Tibial nerve (tissue), 4 donors: Measurements from ENCODE around the gene ADCY10. TPM values are rescaled to one million over a fixed set of nuclear protein-coding genes. Genes with fewer than 3 reads are reported as not detected.
A peak's percentile ranks its signal among the peaks of the same experiment; 100 is the strongest.
"Not testable (repeated sequence)": the region's sequence is repeated elsewhere in the genome, so short reads cannot be mapped to it uniquely, and the experiment has no call there.

Experiments used
- DNase-seq, 2 donors: peaks; one replicate each; pipeline ENCODE4 v3.0.0-alpha.2; 2019; ENCODE audit warnings: low spot score in 2 of 2
- H3K27ac ChIP-seq, 4 donors: fragments of 200-600 bp; sonication (generic) in 3 of 4; one replicate each; pipeline ENCODE4 v1.5.1; 2017 to 2019; ENCODE audit warnings: mild to moderate bottlenecking in 1 of 4
- H3K27me3 ChIP-seq, 2 donors: fragments of 200-600 bp; sonication (generic) in 1 of 2; one replicate each; pipeline versions ENCODE4 v1.5.1 to v1.6.0; 2017 to 2019
- H3K36me3 ChIP-seq, 3 donors: fragments of 200-600 bp; sonication (generic); one replicate each; pipeline ENCODE4 v1.5.1; 2018 to 2019
- H3K4me1 ChIP-seq, 4 donors: fragments of 200-600 bp; sonication (generic) in 3 of 4; one replicate each; pipeline ENCODE4 v1.5.1; 2017 to 2019
- H3K4me3 ChIP-seq, 4 donors: fragments of 200-600 bp; sonication (generic) in 3 of 4; one replicate each; pipeline ENCODE4 v1.5.1; 2017 to 2019; ENCODE audit warnings: mild to moderate bottlenecking in 1 of 4, moderate library complexity in 1 of 4
- H3K9me3 ChIP-seq, 4 donors: fragments of 200-600 bp; sonication (generic) in 3 of 4; one replicate each; pipeline ENCODE4 v1.5.1; 2017 to 2019
- EP300 ChIP-seq, 2 donors: sonication (generic); formaldehyde crosslinking; IDR thresholded peaks; one replicate each; pipeline ENCODE4 v1.6.1; 2017; ENCODE audit warnings: antibody characterized with exemption in 2 of 2, mild to moderate bottlenecking in 1 of 2
- POLR2A ChIP-seq, 2 donors: fragments of 450-650 bp; IDR thresholded peaks; one replicate each; pipeline ENCODE4 v1.6.1; 2017; ENCODE audit warnings: antibody characterized with exemption in 2 of 2, mild to moderate bottlenecking in 2 of 2, moderate library complexity in 2 of 2
- WGBS, 2 donors: methylation state at CpG; one replicate each; pipeline ENCODE4 v1.1.5; 2018; 5-methylcytosine and 5-hydroxymethylcytosine counted together
- total RNA-seq, 4 donors: library from RNA; depleted of rRNA; stranded (reverse); fragments of >200 nt; gene quantifications; one replicate each; pipeline ENCODE4 v1.1.0, GENCODE V29; 2016
- TF ChIP-seq, protein P1 (sequence below), 5 experiments: fragments of 200-600 bp in 3 of 5; fragments of 450-650 bp in 2 of 5; sonication (generic) in 3 of 5; IDR thresholded peaks; one replicate each; pipeline ENCODE4 v1.5.1; 2016 to 2019; ENCODE audit warnings: antibody characterized with exemption in 5 of 5, mild to moderate bottlenecking in 3 of 5, moderate library complexity in 2 of 5

ADCY10 gene
- total RNA-seq, 4 donors from 2014 or later: not detected

DNA sequence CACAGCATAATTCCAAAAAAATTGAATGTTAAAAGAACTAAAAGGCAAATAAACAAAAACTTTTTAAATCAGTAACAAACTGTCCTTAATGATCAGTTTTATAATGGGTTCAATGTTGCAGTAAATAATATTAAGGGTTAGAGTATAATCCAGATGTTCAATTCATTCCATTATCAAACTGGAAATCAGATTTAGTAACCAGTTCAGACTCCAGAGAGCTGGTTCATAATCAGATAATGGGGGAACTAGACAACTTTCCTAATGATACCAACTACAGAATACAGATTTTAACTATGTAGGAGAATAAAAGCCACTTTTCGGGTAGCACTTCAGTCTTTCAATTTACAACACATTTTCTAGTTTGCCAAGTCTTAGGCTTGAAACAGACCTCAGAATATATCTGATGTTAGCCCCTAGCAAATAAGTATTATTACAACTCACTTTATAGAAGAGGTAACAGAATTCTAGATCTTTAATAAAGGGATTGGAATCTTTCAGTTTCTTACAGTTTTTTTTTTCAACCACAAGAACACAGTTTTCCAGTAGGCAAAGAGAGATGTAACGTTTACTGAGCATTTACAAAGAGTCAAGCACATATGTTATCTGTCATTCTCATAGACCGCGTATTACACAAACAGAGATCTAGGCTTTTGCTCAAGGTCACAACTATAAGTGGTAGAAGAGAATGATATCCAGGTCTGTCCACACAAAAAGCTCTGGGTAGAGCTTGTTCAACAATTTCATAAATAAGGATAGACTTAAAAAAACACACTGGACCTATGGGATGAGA is 20.7 kb upstream of the ADCY10 start:
- DNase-seq: no peak
- no peaks in the 10 kb centered on the region for H3K27me3 ChIP-seq
- no peaks in the 10 kb centered on the region for H3K36me3 ChIP-seq
- H3K27ac ChIP-seq: peak overlapping the region; percentile 94 to 99 (median 96)
- peak overlapping the region; percentile 82 to 100 (median 96) for H3K4me3 ChIP-seq
- 16 to 20% methylated on average over 4 of the region's 4 CpGs for WGBS, 2 donors
- TF ChIP-seq, protein P1, sequence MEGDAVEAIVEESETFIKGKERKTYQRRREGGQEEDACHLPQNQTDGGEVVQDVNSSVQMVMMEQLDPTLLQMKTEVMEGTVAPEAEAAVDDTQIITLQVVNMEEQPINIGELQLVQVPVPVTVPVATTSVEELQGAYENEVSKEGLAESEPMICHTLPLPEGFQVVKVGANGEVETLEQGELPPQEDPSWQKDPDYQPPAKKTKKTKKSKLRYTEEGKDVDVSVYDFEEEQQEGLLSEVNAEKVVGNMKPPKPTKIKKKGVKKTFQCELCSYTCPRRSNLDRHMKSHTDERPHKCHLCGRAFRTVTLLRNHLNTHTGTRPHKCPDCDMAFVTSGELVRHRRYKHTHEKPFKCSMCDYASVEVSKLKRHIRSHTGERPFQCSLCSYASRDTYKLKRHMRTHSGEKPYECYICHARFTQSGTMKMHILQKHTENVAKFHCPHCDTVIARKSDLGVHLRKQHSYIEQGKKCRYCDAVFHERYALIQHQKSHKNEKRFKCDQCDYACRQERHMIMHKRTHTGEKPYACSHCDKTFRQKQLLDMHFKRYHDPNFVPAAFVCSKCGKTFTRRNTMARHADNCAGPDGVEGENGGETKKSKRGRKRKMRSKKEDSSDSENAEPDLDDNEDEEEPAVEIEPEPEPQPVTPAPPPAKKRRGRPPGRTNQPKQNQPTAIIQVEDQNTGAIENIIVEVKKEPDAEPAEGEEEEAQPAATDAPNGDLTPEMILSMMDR (IDR thresholded peaks at IDR 0.05): no peak
- TF ChIP-seq EP300 (IDR thresholded peaks at IDR 0.05) (no peak), POLR2A (IDR thresholded peaks at IDR 0.05) (no peak)
- no peaks in the 10 kb centered on the region for H3K9me3 ChIP-seq
- H3K4me1 ChIP-seq: peaks cover 0 to 47% (median 19%) of the 10 kb centered on the region in 4 donors

GRCh38 chr1:167933788-167934187 is 19.9 kb upstream of the ADCY10 start:
- no peak for DNase-seq
- Histone ChIP-seq H3K4me3 (no peak overlapping the region), H3K9me3 (no peaks in the 10 kb centered on the region), H3K27me3 (no peaks in the 10 kb centered on the region), H3K27ac (peak overlapping the region in 2 of 4 donors; percentile 94 to 99), H3K4me1 (peaks cover 0 to 40% (median 19%) of the 10 kb centered on the region in 4 donors), H3K36me3 (no peaks in the 10 kb centered on the region)
- 53 to 58% methylated on average over 4 of the region's 4 CpGs for WGBS, 2 donors
- no peak for TF ChIP-seq POLR2A (IDR thresholded peaks at IDR 0.05)
- TF ChIP-seq EP300 (IDR thresholded peaks at IDR 0.05): no peak
- TF ChIP-seq, protein P1 (IDR thresholded peaks at IDR 0.05): no peak

GRCh38 chr1:167929725-167930124 is 15.8 kb upstream of the ADCY10 start:
- DNase-seq: no peak
- peaks cover 0 to 37% (median 13%) of the 10 kb centered on the region in 4 donors for H3K4me1 ChIP-seq

GRCh38 chr1:167928919-167929318 is 15.0 kb upstream of the ADCY10 start:
- H3K36me3 ChIP-seq, H3K27me3 ChIP-seq, H3K27ac ChIP-seq, H3K4me3 ChIP-seq, DNase-seq, H3K9me3 ChIP-seq: not testable (repeated sequence)
- H3K4me1 ChIP-seq: peaks cover 0 to 29% (median 9%) of the 10 kb centered on the region in 4 donors
- WGBS, 2 donors: 93 to 94% methylated on average over 9 of the region's 9 CpGs

More at GRCh38 chr1:167929725-167930124, 15.8 kb upstream of the ADCY10 start:
- H3K27ac ChIP-seq: no peak overlapping the region
- no peaks in the 10 kb centered on the region for H3K27me3 ChIP-seq
- WGBS, 2 donors: 65 to 70% methylated on average over 1 of the region's 1 CpG
- H3K36me3 ChIP-seq: no peaks in the 10 kb centered on the region
- no peak for TF ChIP-seq EP300 (IDR thresholded peaks at IDR 0.05)
- TF ChIP-seq, protein P1 (IDR thresholded peaks at IDR 0.05): no peak
- TF ChIP-seq POLR2A (IDR thresholded peaks at IDR 0.05): no peak
- no peak overlapping the region for H3K4me3 ChIP-seq
- H3K9me3 ChIP-seq: no peaks in the 10 kb centered on the region

DNA sequence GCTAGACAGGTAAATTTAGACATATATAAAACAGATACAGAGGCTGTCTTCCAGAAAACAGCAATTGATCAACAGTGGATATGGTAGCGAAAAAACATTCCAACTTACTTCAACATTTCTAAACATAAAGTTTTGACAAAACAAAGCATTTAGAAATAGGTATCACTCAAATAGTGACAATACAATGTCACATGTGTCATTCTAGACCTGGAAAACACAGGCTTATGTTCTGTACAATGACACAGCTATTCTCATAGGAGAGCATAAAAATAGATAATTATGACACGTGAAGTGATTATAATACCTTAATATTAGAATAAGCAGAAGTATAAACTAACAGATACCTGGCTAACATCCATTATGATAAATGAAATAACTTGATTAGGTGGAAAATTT is 14.5 kb upstream of the ADCY10 start:
- H3K27me3 ChIP-seq: no peaks in the 10 kb centered on the region
- H3K27ac ChIP-seq: no peak overlapping the region
- H3K4me3 ChIP-seq: no peak overlapping the region
- DNase-seq: no peak
- no peaks in the 10 kb centered on the region for H3K9me3 ChIP-seq
- H3K4me1 ChIP-seq: peaks cover 0 to 25% (median 7%) of the 10 kb centered on the region in 4 donors
- 89 to 92% methylated on average over 2 of the region's 2 CpGs for WGBS, 2 donors
- TF ChIP-seq, protein P1 (IDR thresholded peaks at IDR 0.05): no peak
- TF ChIP-seq POLR2A (IDR thresholded peaks at IDR 0.05) (no peak), EP300 (IDR thresholded peaks at IDR 0.05) (no peak)
- no peaks in the 10 kb centered on the region for H3K36me3 ChIP-seq
